Neural crest cell (in vitro differentiated cells): ENCODE measurements around the gene FRZB. TPM values are rescaled to one million over a fixed set of nuclear protein-coding genes. Genes with fewer than 3 reads are reported as not detected.

ENCODE experiments used
- DNase-seq: peaks from one replicate; pipeline ENCODE4 v3.0.0; 2021; ENCODE audit warnings: low read depth, mixed read lengths, low spot score
- H3K27ac Mint-ChIP-seq: one replicate; pipeline ENCODE4 v1.8.0; 2021; ENCODE audit warnings: mild to moderate bottlenecking, mixed read lengths; ENCODE audit not compliant: unreplicated experiment
- H3K27me3 Mint-ChIP-seq: 2 replicates; pipeline ENCODE4 v1.8.0; 2021; ENCODE audit warnings: low read depth, mild to moderate bottlenecking, mixed read lengths
- H3K36me3 Mint-ChIP-seq: 2 replicates; pipeline ENCODE4 v1.8.0; 2021; ENCODE audit warnings: low read depth, mild to moderate bottlenecking, mixed read lengths
- H3K4me1 Mint-ChIP-seq: 2 replicates; pipeline ENCODE4 v1.8.0; 2021; ENCODE audit warnings: mixed read lengths
- H3K4me3 Mint-ChIP-seq: one replicate; pipeline ENCODE4 v1.8.0; 2021; ENCODE audit warnings: mild to moderate bottlenecking, mixed read lengths
- H3K9me3 Mint-ChIP-seq: 2 replicates; pipeline ENCODE4 v1.8.0; 2021; ENCODE audit warnings: mixed read lengths
- CTCF ChIP-seq: fragments of 200-600 bp; sonication (generic); conservative IDR thresholded peaks from 2 replicates; pipeline ENCODE4 v1.5.0; 2021; ENCODE audit warnings: antibody characterized with exemption, mild to moderate bottlenecking
- total RNA-seq: library from RNA; stranded (reverse); gene quantifications from 2 replicates; pipeline ENCODE4 v1.2.1, GENCODE V29; 2021

Gene FRZB
- total RNA-seq, 1 donor from 2014 or later, result 33.4 TPM

GRCh38 chr2:182854375-182855105 is 11.9 kb downstream of the FRZB start:
- Mint-ChIP-seq H3K4me1 (peaks cover 22% of the 10 kb centered on the region), H3K27ac (no peak overlapping the region), H3K4me3 (no peak overlapping the region), H3K36me3 (peaks cover 40% of the 10 kb centered on the region), H3K27me3 (no peaks in the 10 kb centered on the region), H3K9me3 (peaks cover 3% of the 10 kb centered on the region)
- DNase-seq, result no peak
- TF ChIP-seq CTCF, result no peak

DNA sequence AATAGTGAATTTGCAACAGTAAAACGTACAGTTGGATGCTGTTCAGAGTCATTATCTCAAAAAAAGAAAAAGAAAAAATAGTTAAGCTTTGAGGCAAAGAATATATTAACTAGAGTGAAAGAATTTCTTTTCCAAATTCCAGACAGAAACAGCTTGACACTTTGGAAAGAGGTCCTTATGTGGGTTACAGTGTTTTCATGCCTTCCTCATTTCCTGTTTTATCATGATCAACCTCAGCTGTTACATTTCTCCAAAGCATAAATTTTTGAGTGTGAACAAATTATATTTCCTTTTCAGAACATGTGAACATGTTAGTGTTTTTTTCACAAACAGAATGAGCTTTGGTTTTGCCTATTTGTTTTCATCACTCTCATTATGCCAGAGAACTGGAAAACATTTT is 13.6 kb downstream of the FRZB start:
- TF ChIP-seq CTCF, result no peak
- Mint-ChIP-seq H3K27ac (no peak overlapping the region), H3K36me3 (peaks cover 34% of the 10 kb centered on the region), H3K4me3 (no peak overlapping the region), H3K9me3 (no peaks in the 10 kb centered on the region), H3K27me3 (no peaks in the 10 kb centered on the region), H3K4me1 (peaks cover 22% of the 10 kb centered on the region)
- DNase-seq, result no peak

GRCh38 chr2:182852090-182852489 is 14.3 kb downstream of the FRZB start:
- no peak for TF ChIP-seq CTCF
- Mint-ChIP-seq H3K27me3 (no peaks in the 10 kb centered on the region), H3K9me3 (no peaks in the 10 kb centered on the region), H3K4me1 (peaks cover 22% of the 10 kb centered on the region), H3K27ac (no peak overlapping the region), H3K36me3 (peaks cover 32% of the 10 kb centered on the region), H3K4me3 (no peak overlapping the region)
- no peak for DNase-seq

- no peak for TF ChIP-seq CTCF
- no peak for DNase-seq
- H3K9me3 Mint-ChIP-seq, result no peaks in the 10 kb centered on the region
- H3K36me3 Mint-ChIP-seq, result peaks cover 12% of the 10 kb centered on the region
- H3K27ac Mint-ChIP-seq, result peak overlapping the region; percentile 60
- H3K4me3 Mint-ChIP-seq, result peak overlapping the region; percentile 13
- no peaks in the 10 kb centered on the region for H3K27me3 Mint-ChIP-seq
- peaks cover 26% of the 10 kb centered on the region for H3K4me1 Mint-ChIP-seq
Observed at GRCh38 chr2:182845794-182846417, 20.5 kb downstream of the FRZB start.

- H3K27ac Mint-ChIP-seq, result no peak overlapping the region
- peaks cover 16% of the 10 kb centered on the region for H3K36me3 Mint-ChIP-seq
- H3K9me3 Mint-ChIP-seq, result no peaks in the 10 kb centered on the region
- no peak for TF ChIP-seq CTCF
- no peak overlapping the region for H3K4me3 Mint-ChIP-seq
- H3K27me3 Mint-ChIP-seq, result no peaks in the 10 kb centered on the region
- no peak for DNase-seq
- H3K4me1 Mint-ChIP-seq, result peaks cover 33% of the 10 kb centered on the region
Observed at GRCh38 chr2:182836451-182836850, 30.0 kb downstream of the FRZB start.
